ENCODE measurements around the gene VAV3.

Gene VAV3

DNA sequence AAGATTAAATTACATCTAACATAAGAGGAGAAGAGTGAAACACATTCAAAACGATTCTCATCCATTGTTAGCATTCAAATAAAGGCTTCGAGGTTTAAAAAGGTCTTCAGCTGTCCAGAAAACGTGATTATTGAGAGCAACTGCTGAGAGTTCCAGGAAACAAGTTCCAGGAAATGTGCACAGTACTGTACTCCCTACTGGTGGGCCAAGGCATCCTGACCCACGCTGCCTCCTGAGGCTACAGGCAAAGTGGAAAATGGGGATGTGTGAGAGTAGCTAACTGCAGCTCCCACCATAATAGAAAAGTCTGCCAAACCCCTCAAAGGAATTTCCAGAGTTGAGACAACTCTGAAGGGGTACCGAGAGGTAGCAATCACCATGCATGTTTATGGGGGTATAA is 2.0 kb downstream of the VAV3 start:
- TF ChIP-seq, protein P1, sequence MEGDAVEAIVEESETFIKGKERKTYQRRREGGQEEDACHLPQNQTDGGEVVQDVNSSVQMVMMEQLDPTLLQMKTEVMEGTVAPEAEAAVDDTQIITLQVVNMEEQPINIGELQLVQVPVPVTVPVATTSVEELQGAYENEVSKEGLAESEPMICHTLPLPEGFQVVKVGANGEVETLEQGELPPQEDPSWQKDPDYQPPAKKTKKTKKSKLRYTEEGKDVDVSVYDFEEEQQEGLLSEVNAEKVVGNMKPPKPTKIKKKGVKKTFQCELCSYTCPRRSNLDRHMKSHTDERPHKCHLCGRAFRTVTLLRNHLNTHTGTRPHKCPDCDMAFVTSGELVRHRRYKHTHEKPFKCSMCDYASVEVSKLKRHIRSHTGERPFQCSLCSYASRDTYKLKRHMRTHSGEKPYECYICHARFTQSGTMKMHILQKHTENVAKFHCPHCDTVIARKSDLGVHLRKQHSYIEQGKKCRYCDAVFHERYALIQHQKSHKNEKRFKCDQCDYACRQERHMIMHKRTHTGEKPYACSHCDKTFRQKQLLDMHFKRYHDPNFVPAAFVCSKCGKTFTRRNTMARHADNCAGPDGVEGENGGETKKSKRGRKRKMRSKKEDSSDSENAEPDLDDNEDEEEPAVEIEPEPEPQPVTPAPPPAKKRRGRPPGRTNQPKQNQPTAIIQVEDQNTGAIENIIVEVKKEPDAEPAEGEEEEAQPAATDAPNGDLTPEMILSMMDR (IDR thresholded peaks at IDR 0.05; ENCODE audit: low read length, missing control alignments): no peak
- no peak for DNase-seq (ENCODE audit: low read depth)
- H3K4me3 ChIP-seq (replicated peaks; ENCODE audit: low read depth, low read length): no peak overlapping the region

- H3K4me3 ChIP-seq (replicated peaks; ENCODE audit: low read depth, low read length): no peak overlapping the region
- TF ChIP-seq, protein P1 (IDR thresholded peaks at IDR 0.05; ENCODE audit: low read length, missing control alignments): no peak
- no peak for DNase-seq (ENCODE audit: low read depth)
These were observed 10.1 kb downstream of the VAV3 start for GRCh38 chr1:107954719-107955415.

- TF ChIP-seq, protein P1 (IDR thresholded peaks at IDR 0.05; ENCODE audit: low read length, missing control alignments): no peak
- no peak overlapping the region for H3K4me3 ChIP-seq (replicated peaks; ENCODE audit: low read depth, low read length)
- DNase-seq (ENCODE audit: low read depth): no peak
These were observed 10.9 kb downstream of the VAV3 start for GRCh38 chr1:107954126-107954525.

GRCh38 chr1:107953556-107953955 is 11.4 kb downstream of the VAV3 start:
- TF ChIP-seq, protein P1 (IDR thresholded peaks at IDR 0.05; ENCODE audit: low read length, missing control alignments): no peak
- no peak for DNase-seq (ENCODE audit: low read depth)
- no peak overlapping the region for H3K4me3 ChIP-seq (replicated peaks; ENCODE audit: low read depth, low read length)

DNA sequence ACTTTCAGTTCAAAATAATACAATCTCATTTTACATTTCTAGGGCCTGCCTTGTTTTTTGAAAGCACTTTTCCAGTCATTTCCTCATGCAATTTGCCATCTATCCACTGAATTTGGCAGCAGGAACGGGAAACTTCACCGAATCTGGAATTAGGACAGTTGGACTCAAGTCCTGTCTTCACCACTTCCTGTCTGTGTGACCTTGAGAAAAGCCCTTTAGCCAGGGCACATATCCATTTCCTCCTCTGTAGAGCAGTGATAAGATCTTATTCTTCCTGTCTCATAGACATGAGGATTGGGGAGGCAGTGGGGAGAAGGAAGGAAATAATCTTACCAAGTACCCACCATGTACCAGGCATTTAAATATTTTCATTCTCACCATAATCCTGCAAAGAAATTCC is 12.0 kb downstream of the VAV3 start:
- H3K4me3 ChIP-seq (replicated peaks; ENCODE audit: low read depth, low read length): no peak overlapping the region
- DNase-seq (ENCODE audit: low read depth): no peak
- TF ChIP-seq, protein P1 (IDR thresholded peaks at IDR 0.05; ENCODE audit: low read length, missing control alignments): no peak

GRCh38 chr1:107950464-107950863 is 14.5 kb downstream of the VAV3 start:
- TF ChIP-seq, protein P1 (IDR thresholded peaks at IDR 0.05; ENCODE audit: low read length, missing control alignments): no peak
- DNase-seq (ENCODE audit: low read depth): no peak
- H3K4me3 ChIP-seq (replicated peaks; ENCODE audit: low read depth, low read length): no peak overlapping the region
